ENCODE results near the gene AMN1.
A peak's percentile ranks its signal among the peaks of the same experiment; 100 is the strongest.

- TF ChIP-seq POLR2A (IDR thresholded peaks at IDR 0.05): peak in 3 of 4 donors; percentile 47 to 70 (median 61)
- TF ChIP-seq CTCF (IDR thresholded peaks at IDR 0.05): peak in 5 of 6 experiments; percentile 40 to 84 (median 67)
These were observed 69.5 kb downstream of the AMN1 start, which contains the start of gene ETFBKMT for GRCh38 chr12:31659087-31659942.

Data from upper lobe of left lung (tissue), 4 donors.